HL-60 (cell line): ENCODE data around the gene TPCN2.

ENCODE experiments used
- POLR2AphosphoS5 ChIP-seq: IDR thresholded peaks from 2 replicates; pipeline ENCODE4 v1.6.1; 2012; ENCODE audit warnings: low read depth
- REST ChIP-seq: IDR thresholded peaks from 2 replicates; pipeline ENCODE4 v1.6.1; 2012; ENCODE audit warnings: low read depth; ENCODE audit not compliant: insufficient replicate concordance
- SPI1 ChIP-seq: IDR thresholded peaks from 2 replicates; pipeline ENCODE4 v1.6.1; 2012; ENCODE audit warnings: low read depth, mild to moderate bottlenecking, borderline replicate concordance
- TF ChIP-seq, protein P1 (sequence below): IDR thresholded peaks from one replicate; pipeline ENCODE4 v1.5.1; 2011; ENCODE audit warnings: low read length, control low read depth, inconsistent platforms; ENCODE audit not compliant: insufficient read depth

DNA sequence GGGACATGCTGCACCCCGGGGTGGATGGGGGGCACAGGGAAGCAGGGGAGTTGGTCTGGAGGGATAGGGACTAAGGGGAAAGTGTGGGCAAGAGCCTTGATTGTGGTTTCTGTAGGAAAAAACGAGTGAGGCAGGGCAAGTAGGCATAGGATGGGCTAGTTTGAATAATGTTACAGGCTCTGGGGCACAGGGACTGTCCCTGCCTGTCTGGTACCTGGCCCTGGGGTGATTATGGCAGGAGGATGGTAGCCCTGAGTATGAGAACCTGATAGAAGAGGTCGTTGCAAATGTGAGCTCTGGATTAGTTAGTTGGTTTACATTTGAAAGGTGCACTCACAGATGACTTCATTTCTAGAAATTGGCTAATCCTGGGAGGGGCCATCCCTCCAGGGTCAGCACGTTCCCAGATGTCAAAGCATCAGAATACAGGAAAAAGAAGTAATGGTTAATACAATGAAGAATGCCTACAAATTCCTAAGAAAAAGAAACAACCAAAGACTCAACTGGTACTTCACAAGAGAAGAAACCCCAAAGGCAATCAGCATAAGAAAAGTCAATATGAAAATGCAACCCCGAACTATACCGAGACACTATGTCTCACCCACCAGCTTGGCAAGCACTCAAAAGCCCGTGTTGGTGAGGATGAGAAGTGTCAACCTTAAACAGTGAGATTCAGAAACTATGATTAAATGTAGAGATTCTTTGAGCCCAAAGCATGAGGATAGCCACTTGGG, 95.8 kb downstream of the TPCN2 start:
- TF ChIP-seq, protein P1, sequence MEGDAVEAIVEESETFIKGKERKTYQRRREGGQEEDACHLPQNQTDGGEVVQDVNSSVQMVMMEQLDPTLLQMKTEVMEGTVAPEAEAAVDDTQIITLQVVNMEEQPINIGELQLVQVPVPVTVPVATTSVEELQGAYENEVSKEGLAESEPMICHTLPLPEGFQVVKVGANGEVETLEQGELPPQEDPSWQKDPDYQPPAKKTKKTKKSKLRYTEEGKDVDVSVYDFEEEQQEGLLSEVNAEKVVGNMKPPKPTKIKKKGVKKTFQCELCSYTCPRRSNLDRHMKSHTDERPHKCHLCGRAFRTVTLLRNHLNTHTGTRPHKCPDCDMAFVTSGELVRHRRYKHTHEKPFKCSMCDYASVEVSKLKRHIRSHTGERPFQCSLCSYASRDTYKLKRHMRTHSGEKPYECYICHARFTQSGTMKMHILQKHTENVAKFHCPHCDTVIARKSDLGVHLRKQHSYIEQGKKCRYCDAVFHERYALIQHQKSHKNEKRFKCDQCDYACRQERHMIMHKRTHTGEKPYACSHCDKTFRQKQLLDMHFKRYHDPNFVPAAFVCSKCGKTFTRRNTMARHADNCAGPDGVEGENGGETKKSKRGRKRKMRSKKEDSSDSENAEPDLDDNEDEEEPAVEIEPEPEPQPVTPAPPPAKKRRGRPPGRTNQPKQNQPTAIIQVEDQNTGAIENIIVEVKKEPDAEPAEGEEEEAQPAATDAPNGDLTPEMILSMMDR, result no peak
- TF ChIP-seq SPI1 (no peak), REST (no peak), POLR2AphosphoS5 (no peak)
